Activated T-helper 17 cell treated with anti-CD3 and anti-CD28 coated beads, Interleukin-2, amount 50 U/mL, for 72 hours (primary cell): ENCODE data around the gene BSND. TPM values are rescaled to one million over a fixed set of nuclear protein-coding genes. Genes with fewer than 3 reads are reported as not detected.

Source experiments
- ATAC-seq: fragments of 150-1000 bp; cut with Tn5 transposase; replicated peaks from 2 replicates; pipeline ENCODE4 v1.10.0; 2021; ENCODE audit warnings: mild to moderate bottlenecking, moderate library complexity
- H3K27ac Mint-ChIP-seq: one replicate; pipeline ENCODE4 v1.8.0; 2022; ENCODE audit warnings: mixed read lengths
- H3K27me3 Mint-ChIP-seq: one replicate; pipeline ENCODE4 v1.8.0; 2022; ENCODE audit warnings: mixed read lengths
- H3K36me3 Mint-ChIP-seq: one replicate; pipeline ENCODE4 v1.8.0; 2022; ENCODE audit warnings: low read depth, mild to moderate bottlenecking, mixed read lengths
- H3K4me1 Mint-ChIP-seq: one replicate; pipeline ENCODE4 v1.8.0; 2022; ENCODE audit warnings: mixed read lengths
- H3K4me3 Mint-ChIP-seq: one replicate; pipeline ENCODE4 v1.8.0; 2022; ENCODE audit warnings: mild to moderate bottlenecking, mixed read lengths
- H3K9me3 Mint-ChIP-seq: one replicate; pipeline ENCODE4 v1.8.0; 2022; ENCODE audit warnings: mixed read lengths
- total RNA-seq, 2 donors: library from RNA; stranded (reverse); gene quantifications; one replicate each; pipeline ENCODE4 v1.2.3, GENCODE V29; 2022

The BSND gene
- total RNA-seq, 2 donors from 2014 or later, result 0.05 to 0.06 TPM

GRCh38 chr1:55038552-55038838 is 39.8 kb downstream of the BSND start:
- Mint-ChIP-seq H3K4me1 (no peaks in the 10 kb centered on the region), H3K4me3 (no peak overlapping the region), H3K27me3 (peaks cover 65% of the 10 kb centered on the region), H3K36me3 (no peaks in the 10 kb centered on the region), H3K9me3 (no peaks in the 10 kb centered on the region), H3K27ac (no peak overlapping the region)
- ATAC-seq, result no peak

GRCh38 chr1:55038974-55039341 is 40.2 kb downstream of the BSND start:
- Mint-ChIP-seq H3K9me3 (no peaks in the 10 kb centered on the region), H3K27ac (no peak overlapping the region), H3K27me3 (peaks cover 64% of the 10 kb centered on the region), H3K4me1 (no peaks in the 10 kb centered on the region), H3K36me3 (no peaks in the 10 kb centered on the region), H3K4me3 (no peak overlapping the region)
- ATAC-seq, result no peak

- ATAC-seq, result no peak
- no peaks in the 10 kb centered on the region for H3K9me3 Mint-ChIP-seq
- no peak within 1 kb of the TSS for H3K4me3 Mint-ChIP-seq
- H3K36me3 Mint-ChIP-seq, result no peaks in the 10 kb centered on the region
- H3K27me3 Mint-ChIP-seq, result peaks cover 61% of the 10 kb centered on the region
- no peaks in the 10 kb centered on the region for H3K4me1 Mint-ChIP-seq
- H3K27ac Mint-ChIP-seq, result no peak within 1 kb of the TSS
Measured at GRCh38 chr1:55039342-55040082, 40.8 kb downstream of the BSND start, which contains the start of gene PCSK9. Gene PCSK9, plus strand, starts transcription at chr1:55039548. Its CDS starts 290 bp downstream, at chr1:55039838.

GRCh38 chr1:55040083-55040932 is 41.6 kb downstream of the BSND start:
- no peaks in the 10 kb centered on the region for H3K9me3 Mint-ChIP-seq
- no peak overlapping the region for H3K4me3 Mint-ChIP-seq
- peaks cover 55% of the 10 kb centered on the region for H3K27me3 Mint-ChIP-seq
- ATAC-seq, result no peak
- H3K36me3 Mint-ChIP-seq, result no peaks in the 10 kb centered on the region
- H3K27ac Mint-ChIP-seq, result no peak overlapping the region
- H3K4me1 Mint-ChIP-seq, result no peaks in the 10 kb centered on the region

- Mint-ChIP-seq H3K9me3 (no peaks in the 10 kb centered on the region), H3K36me3 (no peaks in the 10 kb centered on the region), H3K4me3 (no peak overlapping the region), H3K4me1 (no peaks in the 10 kb centered on the region), H3K27ac (no peak overlapping the region), H3K27me3 (peaks cover 48% of the 10 kb centered on the region)
- ATAC-seq, result no peak
Measured at GRCh38 chr1:55040933-55041494, 42.3 kb downstream of the BSND start.

- Mint-ChIP-seq H3K36me3 (no peaks in the 10 kb centered on the region), H3K4me1 (no peaks in the 10 kb centered on the region), H3K4me3 (no peak overlapping the region), H3K27ac (no peak overlapping the region), H3K27me3 (peaks cover 43% of the 10 kb centered on the region), H3K9me3 (no peaks in the 10 kb centered on the region)
- no peak for ATAC-seq
Measured at GRCh38 chr1:55041613-55042012, 42.9 kb downstream of the BSND start.

- ATAC-seq, result no peak
- Mint-ChIP-seq H3K9me3 (no peaks in the 10 kb centered on the region), H3K4me1 (no peaks in the 10 kb centered on the region), H3K36me3 (no peaks in the 10 kb centered on the region), H3K27me3 (peaks cover 33% of the 10 kb centered on the region), H3K27ac (no peak overlapping the region), H3K4me3 (no peak overlapping the region)
Measured at GRCh38 chr1:55043011-55043410, 44.3 kb downstream of the BSND start.

GRCh38 chr1:55043726-55044125 is 45.0 kb downstream of the BSND start:
- H3K36me3 Mint-ChIP-seq, result no peaks in the 10 kb centered on the region
- H3K9me3 Mint-ChIP-seq, result no peaks in the 10 kb centered on the region
- no peaks in the 10 kb centered on the region for H3K4me1 Mint-ChIP-seq
- peaks cover 26% of the 10 kb centered on the region for H3K27me3 Mint-ChIP-seq
- H3K27ac Mint-ChIP-seq, result no peak overlapping the region
- ATAC-seq, result no peak
- H3K4me3 Mint-ChIP-seq, result no peak overlapping the region

- no peak overlapping the region for H3K4me3 Mint-ChIP-seq
- no peak overlapping the region for H3K27ac Mint-ChIP-seq
- H3K9me3 Mint-ChIP-seq, result no peaks in the 10 kb centered on the region
- peaks cover 19% of the 10 kb centered on the region for H3K27me3 Mint-ChIP-seq
- no peaks in the 10 kb centered on the region for H3K36me3 Mint-ChIP-seq
- no peak for ATAC-seq
- H3K4me1 Mint-ChIP-seq, result no peaks in the 10 kb centered on the region
Measured at GRCh38 chr1:55044617-55045397, 46.1 kb downstream of the BSND start.

GRCh38 chr1:55045430-55045829 is 46.7 kb downstream of the BSND start:
- H3K36me3 Mint-ChIP-seq, result no peaks in the 10 kb centered on the region
- no peaks in the 10 kb centered on the region for H3K9me3 Mint-ChIP-seq
- no peak for ATAC-seq
- H3K27me3 Mint-ChIP-seq, result peaks cover 13% of the 10 kb centered on the region
- H3K27ac Mint-ChIP-seq, result no peak overlapping the region
- no peak overlapping the region for H3K4me3 Mint-ChIP-seq
- H3K4me1 Mint-ChIP-seq, result no peaks in the 10 kb centered on the region

- Mint-ChIP-seq H3K27me3 (peaks cover 4% of the 10 kb centered on the region), H3K4me3 (no peak overlapping the region), H3K36me3 (no peaks in the 10 kb centered on the region), H3K27ac (no peak overlapping the region), H3K9me3 (no peaks in the 10 kb centered on the region), H3K4me1 (no peaks in the 10 kb centered on the region)
- ATAC-seq, result no peak
Measured at GRCh38 chr1:55046871-55047270, 48.1 kb downstream of the BSND start.

GRCh38 chr1:55047611-55048010 is 48.9 kb downstream of the BSND start:
- no peak for ATAC-seq

GRCh38 chr1:55048453-55049270 is 49.9 kb downstream of the BSND start:
- H3K36me3 Mint-ChIP-seq, result no peaks in the 10 kb centered on the region
- H3K9me3 Mint-ChIP-seq, result no peaks in the 10 kb centered on the region
- no peak overlapping the region for H3K27ac Mint-ChIP-seq
- no peaks in the 10 kb centered on the region for H3K27me3 Mint-ChIP-seq
- H3K4me3 Mint-ChIP-seq, result no peak overlapping the region
- no peak for ATAC-seq
- H3K4me1 Mint-ChIP-seq, result no peaks in the 10 kb centered on the region

More at GRCh38 chr1:55047611-55048010, 48.9 kb downstream of the BSND start:
- no peaks in the 10 kb centered on the region for H3K27me3 Mint-ChIP-seq
- no peaks in the 10 kb centered on the region for H3K9me3 Mint-ChIP-seq
- H3K4me3 Mint-ChIP-seq, result no peak overlapping the region
- H3K36me3 Mint-ChIP-seq, result no peaks in the 10 kb centered on the region
- no peaks in the 10 kb centered on the region for H3K4me1 Mint-ChIP-seq
- H3K27ac Mint-ChIP-seq, result no peak overlapping the region
